Fibroblast of lung (primary cell): Measurements from ENCODE around the gene SPRY2. TPM values are rescaled to one million over a fixed set of nuclear protein-coding genes. Genes with fewer than 3 reads are reported as not detected.

Experiments
- DNase-seq, 2 donors: peaks; one replicate each; pipeline versions ENCODE4 v3.0.0 to v3.0.0-alpha.2; 2010; ENCODE audit warnings: low read depth in 2 of 2
- H2AFZ ChIP-seq: 2 replicates; pipeline ENCODE4 v1.5.1; 2012; ENCODE audit warnings: low read length, control low read depth, inconsistent platforms
- H3K27ac ChIP-seq: 2 replicates; pipeline ENCODE4 v1.5.1; 2011; ENCODE audit warnings: low read length, control low read depth; ENCODE audit not compliant: insufficient read depth
- H3K27me3 ChIP-seq: 2 replicates; pipeline ENCODE4 v1.5.1; 2011; ENCODE audit warnings: mild to moderate bottlenecking, low read length; ENCODE audit not compliant: control insufficient read depth, insufficient read depth
- H3K36me3 ChIP-seq: 2 replicates; pipeline ENCODE4 v1.5.1; 2011; ENCODE audit warnings: low read length; ENCODE audit not compliant: control insufficient read depth, insufficient read depth
- H3K4me1 ChIP-seq: 2 replicates; pipeline ENCODE4 v1.5.1; 2011; ENCODE audit warnings: low read length; ENCODE audit not compliant: control insufficient read depth, insufficient read depth; ENCODE audit errors: extremely low read depth
- H3K4me2 ChIP-seq: 2 replicates; pipeline ENCODE4 v1.5.1; 2011; ENCODE audit warnings: low read length, control low read depth; ENCODE audit not compliant: insufficient read depth; ENCODE audit errors: extremely low read depth
- H3K4me3 ChIP-seq, 4 experiments: fragments of 200-600 bp in 1 of 4; sonication (generic) in 1 of 4; replicated peaks in 1 of 4; 2 replicates each; pipeline ENCODE4 v1.5.1; 2011 to 2016; ENCODE audit warnings: low read length in 4 of 4, low read depth in 3 of 4, mild to moderate bottlenecking in 3 of 4, control low read depth in 2 of 4, inconsistent platforms in 1 of 4, mixed read lengths in 1 of 4; ENCODE audit not compliant: insufficient read depth in 1 of 4; ENCODE audit errors: control extremely low read depth in 1 of 4
- H3K79me2 ChIP-seq: 2 replicates; pipeline ENCODE4 v1.5.1; 2012; ENCODE audit warnings: mild to moderate bottlenecking, low read length, inconsistent platforms; ENCODE audit not compliant: control insufficient read depth, insufficient read depth
- H3K9ac ChIP-seq: 2 replicates; pipeline ENCODE4 v1.5.1; 2011; ENCODE audit warnings: mild to moderate bottlenecking, low read length, control low read depth; ENCODE audit not compliant: insufficient read depth
- H3K9me3 ChIP-seq: 2 replicates; pipeline ENCODE4 v1.5.1; 2012; ENCODE audit warnings: low read depth, low read length; ENCODE audit not compliant: control insufficient read depth, insufficient read depth
- H4K20me1 ChIP-seq: 2 replicates; pipeline ENCODE4 v1.5.1; 2011; ENCODE audit warnings: low read length; ENCODE audit not compliant: control insufficient read depth, insufficient read depth; ENCODE audit errors: extremely low read depth
- EZH2 ChIP-seq: IDR thresholded peaks from 2 replicates; pipeline ENCODE4 v1.5.1; 2012; ENCODE audit warnings: low read length, control low read depth, mild to moderate bottlenecking; ENCODE audit errors: missing control alignments
- polyA plus RNA-seq, 2 donors: library from polyadenylated mRNA; depleted of rRNA in 1 of 2; stranded (reverse) in 1 of 2; unstranded in 1 of 2; fragments of >200 nt; gene quantifications; 2 replicates each; pipeline ENCODE4 v1.2.1, GENCODE V29; 2011 to 2012; ENCODE audit warnings: missing spikeins in 1 of 2
- total RNA-seq: library from RNA; depleted of rRNA; stranded (reverse); fragments of >200 nt; gene quantifications from 2 replicates; pipeline ENCODE4 v1.2.1, GENCODE V29; 2014
- TF ChIP-seq, protein P1 (sequence below), 2 donors: IDR thresholded peaks in 1 of 2; conservative IDR thresholded peaks in 1 of 2; 1 replicate in 1 of 2; 2 replicates in 1 of 2; pipeline ENCODE4 v1.5.1; 2011 to 2012; ENCODE audit warnings: low read length in 2 of 2, control low read depth in 1 of 2, inconsistent platforms in 1 of 2, low read depth in 1 of 2, mild to moderate bottlenecking in 1 of 2

SPRY2 gene
- total and polyA plus RNA-seq, 2 donors (not counting 1 experiment from before 2014, with no cell fraction given): 13.0 to 16.2 TPM

DNA sequence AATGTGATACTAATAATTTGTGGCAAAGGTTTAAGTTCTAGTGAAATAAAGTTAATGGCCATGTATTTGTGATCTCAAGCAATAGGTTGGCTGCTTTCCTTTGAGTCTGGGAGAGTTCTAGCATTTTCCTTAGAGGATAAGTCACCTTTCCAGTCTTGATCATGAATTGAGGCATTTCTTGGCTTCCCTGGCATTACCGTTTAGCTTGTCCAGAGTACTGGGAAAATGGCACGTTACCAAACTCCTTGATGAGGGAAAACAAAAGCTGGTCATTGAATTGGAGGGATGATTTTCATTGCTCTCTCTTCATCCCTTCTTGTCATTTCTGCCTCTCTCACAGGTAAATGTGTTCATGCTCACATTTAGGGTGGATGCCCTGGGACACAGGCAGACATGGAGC, 34.0 kb upstream of the SPRY2 start:
- H3K4me1 ChIP-seq: no peaks in the 10 kb centered on the region
- TF ChIP-seq EZH2: no peak
- TF ChIP-seq, protein P1, sequence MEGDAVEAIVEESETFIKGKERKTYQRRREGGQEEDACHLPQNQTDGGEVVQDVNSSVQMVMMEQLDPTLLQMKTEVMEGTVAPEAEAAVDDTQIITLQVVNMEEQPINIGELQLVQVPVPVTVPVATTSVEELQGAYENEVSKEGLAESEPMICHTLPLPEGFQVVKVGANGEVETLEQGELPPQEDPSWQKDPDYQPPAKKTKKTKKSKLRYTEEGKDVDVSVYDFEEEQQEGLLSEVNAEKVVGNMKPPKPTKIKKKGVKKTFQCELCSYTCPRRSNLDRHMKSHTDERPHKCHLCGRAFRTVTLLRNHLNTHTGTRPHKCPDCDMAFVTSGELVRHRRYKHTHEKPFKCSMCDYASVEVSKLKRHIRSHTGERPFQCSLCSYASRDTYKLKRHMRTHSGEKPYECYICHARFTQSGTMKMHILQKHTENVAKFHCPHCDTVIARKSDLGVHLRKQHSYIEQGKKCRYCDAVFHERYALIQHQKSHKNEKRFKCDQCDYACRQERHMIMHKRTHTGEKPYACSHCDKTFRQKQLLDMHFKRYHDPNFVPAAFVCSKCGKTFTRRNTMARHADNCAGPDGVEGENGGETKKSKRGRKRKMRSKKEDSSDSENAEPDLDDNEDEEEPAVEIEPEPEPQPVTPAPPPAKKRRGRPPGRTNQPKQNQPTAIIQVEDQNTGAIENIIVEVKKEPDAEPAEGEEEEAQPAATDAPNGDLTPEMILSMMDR (conservative IDR thresholded peaks at IDR 0.05 in 1 of 2, IDR thresholded peaks at IDR 0.05 in 1 of 2; ENCODE audit: low read depth in 1 of 2, low read length in 2 of 2): no peak
- H3K79me2 ChIP-seq: no peaks in the 10 kb centered on the region
- no peaks in the 10 kb centered on the region for H3K36me3 ChIP-seq
- no peaks in the 10 kb centered on the region for H4K20me1 ChIP-seq
- H3K27ac ChIP-seq: no peak overlapping the region
- no peak for DNase-seq
- H2AFZ ChIP-seq: no peak overlapping the region
- no peaks in the 10 kb centered on the region for H3K27me3 ChIP-seq
- H3K9ac ChIP-seq: no peak overlapping the region
- H3K9me3 ChIP-seq: no peaks in the 10 kb centered on the region
- H3K4me3 ChIP-seq: no peak overlapping the region
- no peak overlapping the region for H3K4me2 ChIP-seq

DNA sequence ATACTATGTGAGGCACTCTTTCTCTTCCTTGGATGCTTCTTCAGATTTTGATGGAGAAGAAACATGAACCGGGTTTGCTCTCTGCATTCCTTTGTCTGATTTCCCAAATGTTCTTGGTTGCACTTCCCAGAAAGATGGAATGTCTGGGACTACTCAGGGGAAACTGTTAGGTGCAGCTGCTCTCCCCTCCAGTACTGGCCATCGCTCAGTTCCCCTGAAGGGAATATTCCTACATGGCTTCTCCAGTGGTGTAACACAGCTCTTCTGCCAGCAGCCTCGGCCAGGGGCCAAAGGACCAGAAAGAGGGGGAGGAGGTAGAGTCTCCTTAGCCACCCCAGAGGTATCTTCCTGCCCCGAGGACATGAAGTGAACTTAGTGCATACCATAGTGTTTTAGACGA, 33.5 kb upstream of the SPRY2 start:
- no peaks in the 10 kb centered on the region for H3K36me3 ChIP-seq
- TF ChIP-seq, protein P1 (conservative IDR thresholded peaks at IDR 0.05 in 1 of 2, IDR thresholded peaks at IDR 0.05 in 1 of 2; ENCODE audit: low read depth in 1 of 2, low read length in 2 of 2): no peak
- TF ChIP-seq EZH2: no peak
- DNase-seq: no peak

DNA sequence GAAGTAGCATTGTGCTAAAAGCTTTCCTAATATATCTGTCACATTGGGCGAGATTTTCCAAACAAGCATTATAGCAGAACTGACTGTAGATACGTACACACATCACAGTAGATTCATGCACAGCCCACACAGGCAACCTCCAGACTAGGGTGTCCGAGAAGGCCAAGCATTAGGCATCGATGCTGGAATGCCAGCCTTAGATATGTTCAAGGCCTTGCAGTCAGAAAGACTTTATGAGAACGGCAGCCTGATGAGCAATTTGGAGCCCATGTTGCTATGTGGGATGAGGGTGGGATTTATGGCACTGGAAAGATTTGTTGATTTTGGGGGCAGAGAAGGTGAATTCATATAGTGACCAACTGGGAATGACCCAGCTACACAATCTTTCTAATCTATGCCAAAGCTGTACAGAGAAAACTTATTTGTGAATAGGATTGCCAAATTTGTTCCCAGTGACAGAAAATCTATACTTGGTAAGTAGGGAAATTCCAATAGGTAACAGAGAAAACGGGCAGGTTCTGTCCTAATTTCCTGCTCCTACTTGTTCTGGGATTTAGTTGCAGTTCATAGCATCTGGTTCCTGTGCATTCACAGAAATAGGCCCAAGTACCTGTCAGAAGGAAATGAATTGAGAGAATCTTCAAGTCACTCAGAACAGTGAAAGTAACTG, 31.0 kb upstream of the SPRY2 start:
- no peak overlapping the region for H3K9ac ChIP-seq
- no peaks in the 10 kb centered on the region for H4K20me1 ChIP-seq
- H2AFZ ChIP-seq: no peak overlapping the region
- no peak overlapping the region for H3K4me3 ChIP-seq
- no peak for DNase-seq
- no peak overlapping the region for H3K4me2 ChIP-seq
- no peaks in the 10 kb centered on the region for H3K9me3 ChIP-seq
- H3K79me2 ChIP-seq: no peaks in the 10 kb centered on the region
- H3K27me3 ChIP-seq: no peaks in the 10 kb centered on the region
- H3K27ac ChIP-seq: no peak overlapping the region
- no peaks in the 10 kb centered on the region for H3K4me1 ChIP-seq
- no peaks in the 10 kb centered on the region for H3K36me3 ChIP-seq
- TF ChIP-seq, protein P1 (conservative IDR thresholded peaks at IDR 0.05 in 1 of 2, IDR thresholded peaks at IDR 0.05 in 1 of 2; ENCODE audit: low read depth in 1 of 2, low read length in 2 of 2): no peak
- TF ChIP-seq EZH2: no peak

More for the DNA sequence above, 33.5 kb upstream of the SPRY2 start:
- Histone ChIP-seq H3K27ac (no peak overlapping the region), H3K9me3 (no peaks in the 10 kb centered on the region), H3K27me3 (no peaks in the 10 kb centered on the region), H3K4me2 (no peak overlapping the region), H3K79me2 (no peaks in the 10 kb centered on the region), H4K20me1 (no peaks in the 10 kb centered on the region), H3K4me3 (no peak overlapping the region), H3K4me1 (no peaks in the 10 kb centered on the region), H2AFZ (no peak overlapping the region), H3K9ac (no peak overlapping the region)
